ENCODE data around the gene PDE8B.

- TF ChIP-seq CTCF (IDR thresholded peaks at IDR 0.05), result no peak
- no peak for TF ChIP-seq POLR2A (IDR thresholded peaks at IDR 0.05)
Observed at GRCh38 chr5:77194762-77195161, 15.7 kb upstream of the PDE8B start.

Data from right lobe of liver (tissue), 4 donors.